OCI-LY1 (cell line): ENCODE results near the gene CEP152.

ENCODE experiments used
- H2AFZ ChIP-seq: fragments of 200-600 bp; sonication (generic), shearing (Covaris generic); 2 replicates; pipeline ENCODE4 v1.6.0; 2014; ENCODE audit warnings: antibody characterized with exemption, mild to moderate bottlenecking, low read length
- H3F3A ChIP-seq: fragments of 200-600 bp; sonication (generic), shearing (Covaris generic); 2 replicates; pipeline ENCODE4 v1.6.0; 2014; ENCODE audit warnings: mild to moderate bottlenecking, antibody characterized with exemption, low read length, moderate library complexity; ENCODE audit not compliant: insufficient read depth
- H3K27ac ChIP-seq: fragments of 200-600 bp; sonication (generic); 2 replicates; pipeline ENCODE4 v1.5.1; 2014; ENCODE audit warnings: low read length, mixed run types, mild to moderate bottlenecking, low read depth; ENCODE audit not compliant: poor library complexity, severe bottlenecking
- H3K27me3 ChIP-seq: fragments of 200-600 bp; sonication (generic); 2 replicates; pipeline ENCODE4 v1.6.0; 2014; ENCODE audit warnings: antibody characterized with exemption, mild to moderate bottlenecking, low read length, moderate library complexity; ENCODE audit not compliant: insufficient read depth
- H3K36me3 ChIP-seq: fragments of 200-600 bp; sonication (generic); 2 replicates; pipeline ENCODE4 v1.6.1; 2014; ENCODE audit warnings: mild to moderate bottlenecking, antibody characterized with exemption, low read length, moderate library complexity, mixed read lengths; ENCODE audit not compliant: insufficient read depth
- H3K4me1 ChIP-seq: fragments of 200-600 bp; sonication (generic); 2 replicates; pipeline ENCODE4 v1.5.1; 2014; ENCODE audit warnings: mild to moderate bottlenecking, low read length, moderate library complexity; ENCODE audit not compliant: insufficient read depth, severe bottlenecking
- H3K4me2 ChIP-seq: fragments of 200-600 bp; sonication (generic), shearing (Covaris generic); 2 replicates; pipeline ENCODE4 v1.6.1; 2014; ENCODE audit warnings: low read length
- H3K4me3 ChIP-seq: fragments of 200-600 bp; sonication (generic); 2 replicates; pipeline ENCODE4 v1.5.1; 2014; ENCODE audit warnings: low read length, low read depth, mild to moderate bottlenecking, mixed read lengths; ENCODE audit not compliant: poor library complexity, severe bottlenecking
- H3K79me2 ChIP-seq: fragments of 200-600 bp; shearing (Covaris generic); 2 replicates; pipeline ENCODE4 v1.6.1; 2016; ENCODE audit warnings: mixed run types, low read length, mixed read lengths; ENCODE audit not compliant: insufficient read depth
- H3K9ac ChIP-seq: fragments of 200-600 bp; sonication (generic), shearing (Covaris generic); 2 replicates; pipeline ENCODE4 v1.6.1; 2014; ENCODE audit warnings: mild to moderate bottlenecking, low read length, mixed read lengths
- H3K9me2 ChIP-seq: fragments of 200-600 bp; sonication (generic), shearing (Covaris generic); 2 replicates; pipeline ENCODE4 v1.6.1; 2014; ENCODE audit warnings: low read depth, mild to moderate bottlenecking, low read length, mixed read lengths
- H3K9me3 ChIP-seq: fragments of 200-600 bp; shearing (Covaris generic); 2 replicates; pipeline ENCODE4 v1.6.1; 2014; ENCODE audit warnings: low read length, mixed read lengths
- H4K20me1 ChIP-seq: fragments of 200-600 bp; sonication (generic), shearing (Covaris generic); 2 replicates; pipeline ENCODE4 v1.6.0; 2016; ENCODE audit warnings: mild to moderate bottlenecking, low read length; ENCODE audit not compliant: insufficient read depth
- EZH2 ChIP-seq: fragments of 200-600 bp; sonication (generic), shearing (Covaris generic); IDR thresholded peaks from 2 replicates; pipeline ENCODE4 v1.8.0; 2017; ENCODE audit warnings: borderline replicate concordance, mixed run types, mild to moderate bottlenecking, antibody characterized with exemption, low read length, moderate library complexity, mixed read lengths
- TF ChIP-seq, protein P1 (sequence below): fragments of 200-600 bp; sonication (generic), shearing (Covaris generic); IDR thresholded peaks from 2 replicates; pipeline ENCODE4 v1.5.1; 2017; ENCODE audit warnings: mild to moderate bottlenecking, antibody characterized with exemption, low read length, moderate library complexity, mixed read lengths

Gene CEP152

DNA sequence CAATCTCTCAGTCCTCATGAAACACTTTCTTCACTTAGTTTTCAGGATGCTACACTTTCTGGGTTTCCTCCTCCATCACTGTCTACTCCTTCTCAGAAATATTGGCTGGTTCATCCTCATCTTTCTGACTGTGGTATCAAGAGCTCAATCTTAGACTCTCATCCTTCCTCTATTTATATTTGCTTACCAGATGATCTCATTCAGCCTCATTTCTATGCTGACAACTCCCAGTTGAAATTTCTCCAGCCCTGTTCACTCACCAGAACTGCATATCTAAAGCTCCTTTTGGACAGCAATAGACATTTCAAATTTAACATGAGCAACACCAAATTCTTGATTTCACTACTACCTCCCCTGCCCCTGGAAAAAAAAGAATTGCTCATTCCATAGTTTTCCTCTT, 117.4 kb downstream of the CEP152 start:
- Histone ChIP-seq H3K79me2 (no peaks in the 10 kb centered on the region), H3K4me1 (no peaks in the 10 kb centered on the region), H3K9ac (no peak overlapping the region), H3K4me2 (no peak overlapping the region), H3F3A (no peaks in the 10 kb centered on the region), H3K9me2 (no peaks in the 10 kb centered on the region), H3K27me3 (no peaks in the 10 kb centered on the region), H3K4me3 (no peak overlapping the region), H3K27ac (no peak overlapping the region), H3K36me3 (no peaks in the 10 kb centered on the region), H2AFZ (no peak overlapping the region), H3K9me3 (no peaks in the 10 kb centered on the region), H4K20me1 (no peaks in the 10 kb centered on the region)
- TF ChIP-seq, protein P1, sequence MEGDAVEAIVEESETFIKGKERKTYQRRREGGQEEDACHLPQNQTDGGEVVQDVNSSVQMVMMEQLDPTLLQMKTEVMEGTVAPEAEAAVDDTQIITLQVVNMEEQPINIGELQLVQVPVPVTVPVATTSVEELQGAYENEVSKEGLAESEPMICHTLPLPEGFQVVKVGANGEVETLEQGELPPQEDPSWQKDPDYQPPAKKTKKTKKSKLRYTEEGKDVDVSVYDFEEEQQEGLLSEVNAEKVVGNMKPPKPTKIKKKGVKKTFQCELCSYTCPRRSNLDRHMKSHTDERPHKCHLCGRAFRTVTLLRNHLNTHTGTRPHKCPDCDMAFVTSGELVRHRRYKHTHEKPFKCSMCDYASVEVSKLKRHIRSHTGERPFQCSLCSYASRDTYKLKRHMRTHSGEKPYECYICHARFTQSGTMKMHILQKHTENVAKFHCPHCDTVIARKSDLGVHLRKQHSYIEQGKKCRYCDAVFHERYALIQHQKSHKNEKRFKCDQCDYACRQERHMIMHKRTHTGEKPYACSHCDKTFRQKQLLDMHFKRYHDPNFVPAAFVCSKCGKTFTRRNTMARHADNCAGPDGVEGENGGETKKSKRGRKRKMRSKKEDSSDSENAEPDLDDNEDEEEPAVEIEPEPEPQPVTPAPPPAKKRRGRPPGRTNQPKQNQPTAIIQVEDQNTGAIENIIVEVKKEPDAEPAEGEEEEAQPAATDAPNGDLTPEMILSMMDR: no peak
- TF ChIP-seq EZH2: no peak

DNA sequence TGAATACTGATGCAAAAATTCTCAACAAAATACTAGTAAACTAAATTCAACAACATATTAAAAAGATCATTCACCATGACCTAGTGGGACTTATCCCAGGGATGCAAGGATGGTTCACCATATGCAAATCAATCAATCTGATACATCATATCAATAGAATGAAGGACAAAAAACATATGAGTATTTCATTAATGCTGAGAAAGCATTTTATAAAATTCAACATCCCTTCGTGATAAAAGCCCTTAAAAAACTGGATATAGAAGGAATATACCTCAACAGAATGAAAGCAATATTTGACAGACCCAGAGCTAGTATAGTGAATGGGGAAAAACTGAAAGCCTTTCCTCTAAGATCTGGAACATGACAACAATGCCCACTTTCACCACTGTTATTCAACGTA, 122.4 kb downstream of the CEP152 start:
- Histone ChIP-seq H3K9me2 (no peaks in the 10 kb centered on the region), H3K27me3 (no peaks in the 10 kb centered on the region), H3K9ac (no peak overlapping the region), H3K4me1 (no peaks in the 10 kb centered on the region), H3K36me3 (no peaks in the 10 kb centered on the region), H2AFZ (no peak overlapping the region), H4K20me1 (no peaks in the 10 kb centered on the region), H3K4me3 (no peak overlapping the region), H3K4me2 (no peak overlapping the region), H3F3A (no peaks in the 10 kb centered on the region), H3K9me3 (no peaks in the 10 kb centered on the region), H3K79me2 (no peaks in the 10 kb centered on the region), H3K27ac (no peak overlapping the region)
- TF ChIP-seq, protein P1: no peak
- TF ChIP-seq EZH2: no peak
